GM19463 (cell line): ENCODE results near the gene CREB5.
"Not testable (repeated sequence)": the region's sequence is repeated elsewhere in the genome, so short reads cannot be mapped to it uniquely, and the experiment has no call there.

Experiments
- ATAC-seq: cut with Tn5 transposase; IDR thresholded peaks from one replicate; pipeline ENCODE4 v1.9.1; 2021; ENCODE audit warnings: mild to moderate bottlenecking, moderate library complexity; ENCODE audit not compliant: unreplicated experiment

Gene CREB5

DNA sequence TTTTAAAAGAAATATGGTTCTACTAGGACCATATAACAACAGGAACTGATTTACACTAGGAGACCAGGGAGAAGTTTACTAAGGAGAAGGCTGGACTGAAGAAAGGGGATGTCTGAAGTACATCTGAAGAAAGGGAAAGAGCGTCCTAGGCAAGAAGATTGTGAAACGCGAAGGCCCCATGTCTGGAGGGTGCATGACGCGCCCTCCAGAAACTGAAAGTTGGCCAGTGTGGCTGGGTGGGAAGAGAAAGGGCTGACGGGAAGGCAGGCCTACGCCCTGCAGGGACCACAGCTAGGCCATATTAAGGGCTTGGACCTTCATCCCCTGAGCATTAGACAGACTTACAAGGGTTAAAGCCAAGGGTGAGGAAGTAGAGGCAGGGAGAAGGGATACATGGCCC, 387.8 kb downstream of the CREB5 start:
- ATAC-seq, result no peak

- ATAC-seq, result no peak
These were observed 390.1 kb downstream of the CREB5 start for GRCh38 chr7:28802450-28802849.

GRCh38 chr7:28804157-28804556, 391.8 kb downstream of the CREB5 start:
- ATAC-seq, result no peak

GRCh38 chr7:28804990-28805389, 392.7 kb downstream of the CREB5 start:
- no peak for ATAC-seq

- no peak for ATAC-seq
These were observed 394.5 kb downstream of the CREB5 start for GRCh38 chr7:28806841-28807240.

DNA sequence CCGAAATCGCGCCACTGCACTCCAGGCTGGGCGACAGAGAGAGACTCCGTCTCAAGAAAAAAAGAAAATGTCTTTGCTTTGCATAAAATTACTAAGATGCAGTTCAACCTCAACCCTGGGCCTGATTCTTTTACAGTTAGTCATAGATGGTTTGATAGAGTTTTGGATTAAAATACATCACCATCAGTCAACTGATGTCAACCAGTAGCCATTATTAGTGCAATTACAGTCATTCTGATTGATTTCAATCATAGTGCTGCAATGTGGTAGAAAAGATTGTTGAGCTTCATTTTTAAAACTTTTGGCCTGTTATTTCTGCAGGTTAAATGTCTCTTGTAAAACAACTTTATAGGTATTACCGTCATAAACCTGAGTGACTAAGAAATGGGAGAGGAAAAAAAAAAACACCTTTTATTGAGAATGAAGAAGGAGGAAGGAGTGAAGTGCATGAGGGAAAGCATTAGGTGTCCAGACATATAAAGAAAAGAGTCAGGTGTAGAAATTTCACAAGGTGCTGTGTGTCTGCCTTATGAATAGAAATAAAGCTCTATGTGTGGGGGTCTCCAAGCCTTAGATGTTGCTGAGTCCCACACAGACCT, 395.2 kb downstream of the CREB5 start:
- no peak for ATAC-seq

DNA sequence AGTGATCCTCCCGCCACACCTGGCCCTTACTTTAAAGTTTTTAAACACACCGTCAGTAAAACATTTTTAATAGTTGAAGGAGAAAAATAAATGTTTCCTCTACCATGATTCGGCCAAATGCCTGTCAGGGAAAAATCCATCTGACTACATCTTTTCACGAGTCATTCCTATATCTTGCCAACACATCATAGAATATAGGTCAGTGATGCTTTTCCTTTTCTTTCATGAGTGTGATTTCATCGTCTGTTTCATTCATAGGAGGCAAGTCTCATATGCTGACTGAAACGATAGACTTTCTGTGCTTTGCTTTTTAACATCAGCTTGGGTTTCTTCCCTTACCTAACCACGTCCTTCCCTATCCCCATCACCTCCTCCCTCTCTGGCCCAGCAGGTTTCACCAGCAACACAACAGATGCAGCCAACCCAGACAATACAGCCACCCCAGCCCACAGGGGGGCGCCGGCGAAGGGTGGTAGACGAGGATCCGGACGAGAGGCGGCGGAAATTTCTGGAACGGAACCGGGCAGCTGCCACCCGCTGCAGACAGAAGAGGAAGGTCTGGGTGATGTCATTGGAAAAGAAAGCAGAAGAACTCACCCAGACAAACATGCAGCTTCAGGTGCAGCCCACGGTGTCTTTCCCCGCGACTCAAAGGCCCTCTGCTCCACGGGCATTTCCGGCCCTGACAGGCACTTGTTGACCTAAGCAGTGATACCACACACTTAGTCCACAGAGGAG, 396.6 kb downstream of the CREB5 start:
- no peak for ATAC-seq

DNA sequence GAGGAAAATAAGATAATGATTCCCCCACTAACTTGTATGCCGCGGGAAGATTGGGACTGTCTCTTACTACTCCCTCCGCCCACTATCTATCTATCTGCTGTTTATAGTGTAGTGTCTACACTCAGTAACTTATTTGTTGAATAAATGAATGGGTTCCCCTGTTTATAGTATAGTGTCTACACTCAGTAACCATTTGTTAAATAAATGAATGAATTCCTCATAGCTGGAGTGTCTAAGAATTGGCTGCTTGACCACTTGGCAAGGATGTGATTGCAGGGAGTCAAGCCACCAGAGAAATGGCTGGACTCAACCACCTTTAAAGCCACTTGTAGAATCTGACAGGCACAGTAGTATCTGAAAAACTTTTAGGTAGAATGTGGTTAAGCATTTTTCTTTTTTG, 398.7 kb downstream of the CREB5 start:
- no peak for ATAC-seq

DNA sequence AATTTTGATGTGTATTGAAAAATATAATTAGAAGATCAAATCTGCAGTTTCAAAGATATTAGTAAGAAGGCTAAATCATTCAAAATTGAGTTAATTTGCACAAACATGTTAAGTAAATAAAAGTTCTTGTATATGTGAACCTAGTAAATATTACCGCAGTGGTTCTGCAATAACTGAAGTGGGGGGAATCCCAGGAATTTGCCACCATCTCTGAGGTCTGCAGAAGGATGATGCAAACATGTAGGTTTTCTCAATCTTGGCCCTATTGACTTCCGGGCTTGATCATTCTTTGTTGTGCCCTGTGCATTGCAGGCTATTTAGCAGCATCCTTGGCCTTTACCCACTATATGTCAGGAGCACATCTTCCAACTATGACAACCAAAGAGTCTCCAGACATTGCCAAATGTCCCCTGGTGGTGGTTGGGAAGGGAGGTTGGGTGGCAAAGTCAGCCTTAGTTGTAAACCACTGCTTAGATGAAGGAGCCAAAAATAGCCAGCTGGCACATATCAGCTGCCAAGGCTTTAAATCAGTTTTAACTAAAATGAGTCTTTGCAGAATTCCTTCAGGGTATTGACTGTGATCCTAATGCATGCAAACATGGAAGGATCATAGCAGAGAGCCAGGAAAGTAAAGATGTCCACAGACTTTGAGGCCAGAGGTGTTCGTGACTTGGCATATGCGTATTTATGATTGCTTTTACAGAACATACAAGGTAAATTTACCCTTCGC, 399.5 kb downstream of the CREB5 start:
- no peak for ATAC-seq

- ATAC-seq, result no peak
These were observed 400.3 kb downstream of the CREB5 start for GRCh38 chr7:28812616-28813015.

DNA sequence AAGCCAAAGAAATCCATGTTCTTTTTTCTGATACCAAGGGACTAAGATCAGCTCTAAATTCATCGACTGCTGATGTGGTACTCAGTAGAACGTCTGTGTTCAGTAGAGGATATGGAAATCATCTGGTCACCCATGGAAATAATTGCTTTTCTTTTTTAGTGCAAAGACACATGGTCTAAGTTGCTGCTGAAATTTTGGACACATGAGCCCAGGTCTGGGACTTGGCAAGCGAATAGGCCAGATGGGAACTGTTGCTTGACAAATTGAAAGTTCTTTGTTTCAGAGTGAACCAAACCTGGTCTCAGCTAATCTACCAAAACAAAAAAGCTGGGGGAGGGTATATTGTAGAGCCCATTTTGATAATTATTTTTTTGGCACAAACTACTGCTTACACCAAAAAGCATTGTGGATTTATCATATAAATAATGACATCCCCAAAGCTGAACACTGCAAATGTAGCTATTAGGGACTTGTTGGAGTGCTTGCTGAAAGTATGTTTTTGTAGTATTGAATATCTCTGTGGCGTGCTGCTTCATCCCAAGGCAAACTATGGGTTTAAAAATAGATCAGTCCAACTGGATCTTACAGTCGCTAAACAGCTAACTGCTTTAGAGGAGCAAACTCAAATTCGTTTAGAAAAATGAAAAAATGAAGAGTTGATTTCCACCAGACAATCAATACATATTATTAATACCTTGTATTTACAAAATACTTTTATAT, 401.1 kb downstream of the CREB5 start:
- ATAC-seq, result no peak

- peak; percentile 23 for ATAC-seq
These were observed 403.1 kb downstream of the CREB5 start for GRCh38 chr7:28815369-28815927.

- ATAC-seq, result peak; percentile 78
These were observed 403.6 kb downstream of the CREB5 start for GRCh38 chr7:28815928-28816373.

GRCh38 chr7:28818996-28819395, 406.7 kb downstream of the CREB5 start:
- no peak for ATAC-seq

DNA sequence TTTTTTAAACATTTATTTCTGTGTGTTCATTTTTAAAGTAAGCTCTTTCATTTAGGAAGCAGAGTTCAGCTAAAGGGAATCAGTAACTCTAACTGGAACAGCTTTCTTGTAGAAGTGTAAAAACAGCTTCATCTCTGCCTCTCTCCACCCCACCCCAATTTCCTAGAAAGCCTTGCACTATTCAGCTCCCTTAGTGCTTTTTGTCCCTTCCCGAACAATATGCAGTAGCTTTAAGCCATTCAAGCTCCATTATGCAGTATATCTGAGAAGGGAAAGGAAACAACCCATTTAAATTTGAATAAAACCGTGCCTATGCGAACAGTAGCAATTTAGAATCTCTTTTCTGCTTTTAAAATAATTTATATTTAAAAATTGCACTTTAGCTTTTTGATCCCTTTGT, 411.3 kb downstream of the CREB5 start:
- no peak for ATAC-seq

DNA sequence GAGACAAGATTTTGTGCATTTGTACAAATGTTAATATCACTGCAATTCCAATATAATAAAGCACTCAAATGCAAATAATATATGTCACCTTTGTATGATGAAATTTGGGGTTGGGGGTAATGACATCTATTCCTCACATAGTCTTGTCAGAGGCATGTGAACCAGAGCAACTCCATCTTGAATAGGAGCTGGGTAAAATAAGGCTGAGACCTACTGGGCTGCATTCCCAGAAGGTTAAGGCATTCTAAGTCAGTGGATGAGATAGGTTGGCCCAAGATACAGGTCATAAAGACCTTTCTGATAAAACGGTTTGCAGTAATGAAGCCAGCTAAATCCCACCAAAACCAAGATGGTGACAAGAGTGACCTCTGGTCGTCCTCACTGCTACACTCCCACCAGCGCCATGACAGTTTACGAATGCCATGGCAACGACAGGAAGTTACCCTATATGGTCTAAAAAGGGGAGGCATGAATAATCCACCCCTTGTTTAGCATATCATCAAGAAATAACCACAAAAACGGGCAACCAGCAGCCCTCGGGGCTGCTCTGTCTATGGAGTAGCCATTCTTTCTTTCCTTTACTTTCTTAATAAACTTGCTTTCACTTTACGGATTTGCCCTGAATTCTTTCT, 413.6 kb downstream of the CREB5 start:
- ATAC-seq, result not testable (repeated sequence)

- no peak for ATAC-seq
These were observed 418.5 kb downstream of the CREB5 start for GRCh38 chr7:28830846-28831245.

- ATAC-seq, result no peak
These were observed 420.4 kb downstream of the CREB5 start for GRCh38 chr7:28832669-28833068.

DNA sequence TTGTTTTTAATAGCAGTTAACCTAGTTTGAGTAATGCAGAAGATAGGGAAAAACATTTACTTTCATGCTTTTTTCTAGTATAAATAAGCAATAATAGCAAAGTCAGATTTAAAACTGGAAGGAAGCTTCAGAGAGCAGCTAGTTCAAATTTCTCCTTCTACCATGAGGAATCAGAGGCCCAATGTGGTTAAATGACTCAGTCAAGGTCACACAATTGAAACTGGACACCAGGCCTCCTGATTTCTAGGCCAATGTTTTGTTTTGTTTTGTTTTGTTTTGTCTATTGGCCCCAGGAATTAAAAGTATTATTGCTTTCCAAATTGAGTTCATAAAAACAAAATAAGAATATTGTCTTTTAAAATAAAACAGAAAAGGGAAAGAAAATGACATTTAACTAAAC, 423.5 kb downstream of the CREB5 start:
- no peak for ATAC-seq

DNA sequence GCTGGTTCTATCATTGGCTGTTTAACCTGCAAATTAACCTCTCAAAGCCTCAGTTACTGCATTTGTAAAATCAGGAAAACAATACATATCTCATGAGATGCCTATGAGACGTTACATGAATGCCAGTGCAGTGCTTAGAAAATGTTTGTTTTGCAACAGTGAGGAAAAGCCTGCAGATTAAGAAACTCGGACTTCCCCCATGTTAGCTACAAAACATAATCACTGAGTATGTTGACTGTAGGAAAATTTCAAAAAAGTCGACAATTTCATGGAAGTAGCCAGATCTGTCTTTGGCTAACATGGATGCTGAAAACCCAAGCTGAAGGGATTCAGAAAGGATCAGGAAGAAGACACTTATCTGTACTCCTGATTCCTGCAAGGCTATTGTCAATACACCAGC, 424.4 kb downstream of the CREB5 start:
- no peak for ATAC-seq

DNA sequence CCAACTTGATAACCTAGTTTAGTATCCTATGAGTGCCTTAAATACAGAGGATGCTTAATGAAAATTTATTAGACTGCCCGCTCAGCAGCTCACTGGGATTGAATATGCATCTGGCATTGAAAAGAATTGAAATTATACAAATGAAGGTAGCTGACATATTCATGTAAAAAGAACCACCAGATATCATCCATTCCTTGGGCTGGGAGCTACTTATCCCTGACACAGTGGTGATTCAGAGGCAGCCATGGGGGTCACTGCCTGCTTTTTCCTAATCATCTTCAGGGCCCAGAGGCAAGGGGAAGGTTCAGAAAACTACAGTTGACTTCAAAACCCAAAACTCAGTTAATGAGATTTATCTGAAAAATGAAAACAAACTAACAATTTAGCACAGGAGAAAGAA, 424.9 kb downstream of the CREB5 start:
- ATAC-seq, result no peak
